ENCODE results near the gene ZFAND3. TPM values are rescaled to one million over a fixed set of nuclear protein-coding genes. Genes with fewer than 3 reads are reported as not detected.

Gene ZFAND3
- total RNA-seq, 4 donors from 2014 or later: 37.3 to 70.1 (median 55.2) TPM

DNA sequence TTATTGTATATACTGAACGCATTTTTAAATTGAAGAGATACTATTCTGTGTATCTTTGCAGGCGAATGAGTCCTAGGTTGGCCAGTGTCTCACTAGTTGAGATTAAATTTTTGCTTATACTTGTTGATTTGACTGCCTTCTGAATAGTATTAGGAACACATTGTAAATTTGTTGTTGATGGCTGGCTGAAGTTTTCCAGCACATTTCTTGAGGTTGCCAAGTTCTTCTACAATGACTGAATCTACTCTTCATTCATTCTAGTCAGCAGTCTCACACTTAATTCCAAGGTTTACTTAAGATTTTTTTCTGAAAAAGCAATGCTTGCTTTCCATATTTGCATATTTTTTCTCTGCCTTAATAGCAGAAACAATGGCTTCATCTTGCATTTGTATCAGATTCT, 151.7 kb downstream of the ZFAND3 start:
- no peak for TF ChIP-seq POLR2AphosphoS5 (IDR thresholded peaks at IDR 0.05)
- TF ChIP-seq POLR2A (IDR thresholded peaks at IDR 0.05; ENCODE audit: low read depth): no peak
- TF ChIP-seq EP300 (IDR thresholded peaks at IDR 0.05): no peak
- TF ChIP-seq, protein P1, sequence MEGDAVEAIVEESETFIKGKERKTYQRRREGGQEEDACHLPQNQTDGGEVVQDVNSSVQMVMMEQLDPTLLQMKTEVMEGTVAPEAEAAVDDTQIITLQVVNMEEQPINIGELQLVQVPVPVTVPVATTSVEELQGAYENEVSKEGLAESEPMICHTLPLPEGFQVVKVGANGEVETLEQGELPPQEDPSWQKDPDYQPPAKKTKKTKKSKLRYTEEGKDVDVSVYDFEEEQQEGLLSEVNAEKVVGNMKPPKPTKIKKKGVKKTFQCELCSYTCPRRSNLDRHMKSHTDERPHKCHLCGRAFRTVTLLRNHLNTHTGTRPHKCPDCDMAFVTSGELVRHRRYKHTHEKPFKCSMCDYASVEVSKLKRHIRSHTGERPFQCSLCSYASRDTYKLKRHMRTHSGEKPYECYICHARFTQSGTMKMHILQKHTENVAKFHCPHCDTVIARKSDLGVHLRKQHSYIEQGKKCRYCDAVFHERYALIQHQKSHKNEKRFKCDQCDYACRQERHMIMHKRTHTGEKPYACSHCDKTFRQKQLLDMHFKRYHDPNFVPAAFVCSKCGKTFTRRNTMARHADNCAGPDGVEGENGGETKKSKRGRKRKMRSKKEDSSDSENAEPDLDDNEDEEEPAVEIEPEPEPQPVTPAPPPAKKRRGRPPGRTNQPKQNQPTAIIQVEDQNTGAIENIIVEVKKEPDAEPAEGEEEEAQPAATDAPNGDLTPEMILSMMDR (IDR thresholded peaks at IDR 0.05): no peak
- intact Hi-C loops (cut with DNase I): no loop called here
- WGBS: 75% methylated on average over 2 of the region's 2 CpGs
- Histone ChIP-seq H3K36me3 (no peaks in the 10 kb centered on the region), H3K27ac (replicated peaks in 1 of 4) (no peak overlapping the region), H3K27me3 (no peaks in the 10 kb centered on the region), H3K4me1 (peaks cover 0 to 50% (median 31%) of the 10 kb centered on the region in 4 donors), H3K9me3 (peaks cover 0 to 12% (median 4%) of the 10 kb centered on the region in 4 donors), H3K4me3 (no peak overlapping the region)
- DNase-seq (ENCODE audit: extremely low spot score): no peak

DNA sequence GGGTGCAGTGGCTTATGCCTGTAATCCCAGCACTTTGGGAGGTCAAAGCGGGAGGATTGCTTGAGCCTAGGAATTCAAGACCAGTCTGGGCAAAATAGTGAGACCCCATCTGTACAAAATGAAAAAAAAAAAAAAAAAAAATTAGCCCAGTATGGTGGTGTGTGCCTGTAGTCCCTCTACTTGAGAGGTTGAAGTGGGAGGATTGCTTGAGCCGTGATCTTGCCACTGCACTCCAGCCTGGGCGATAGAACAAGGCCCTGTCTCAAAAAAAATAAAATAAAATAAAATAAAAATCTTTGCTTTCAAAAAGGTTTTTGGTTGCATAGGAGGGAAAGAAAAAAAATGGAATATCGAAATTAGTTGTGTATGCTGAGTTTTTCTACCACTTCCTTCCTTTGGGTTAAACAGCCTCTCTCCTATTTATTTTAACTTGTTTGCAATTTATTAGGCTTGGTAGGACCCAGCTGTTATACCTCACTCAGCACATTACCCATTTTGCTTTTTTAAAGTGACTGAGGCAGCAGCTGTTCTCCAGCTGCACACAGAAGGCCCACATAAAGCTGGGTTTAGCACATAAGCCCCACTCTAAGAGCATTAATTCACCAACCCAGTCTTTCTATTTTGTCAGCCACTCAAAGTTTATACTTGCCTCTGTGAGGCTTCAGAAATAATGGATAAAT, 152.3 kb downstream of the ZFAND3 start:
- no peak for DNase-seq (ENCODE audit: extremely low spot score)
- H3K36me3 ChIP-seq: no peaks in the 10 kb centered on the region
- no peak overlapping the region for H3K27ac ChIP-seq (replicated peaks in 1 of 4)
- no peaks in the 10 kb centered on the region for H3K27me3 ChIP-seq
- peaks cover 0 to 44% (median 26%) of the 10 kb centered on the region in 4 donors for H3K4me1 ChIP-seq
- TF ChIP-seq, protein P1 (IDR thresholded peaks at IDR 0.05): no peak
- peak in 1 of 2 donors; percentile 50 for TF ChIP-seq POLR2AphosphoS5 (IDR thresholded peaks at IDR 0.05)
- no peak overlapping the region for H3K4me3 ChIP-seq
- WGBS: 65% methylated on average over 4 of the region's 4 CpGs
- H3K9me3 ChIP-seq: peaks cover 0 to 12% (median 4%) of the 10 kb centered on the region in 4 donors
- intact Hi-C loops (cut with DNase I): no loop called here

DNA sequence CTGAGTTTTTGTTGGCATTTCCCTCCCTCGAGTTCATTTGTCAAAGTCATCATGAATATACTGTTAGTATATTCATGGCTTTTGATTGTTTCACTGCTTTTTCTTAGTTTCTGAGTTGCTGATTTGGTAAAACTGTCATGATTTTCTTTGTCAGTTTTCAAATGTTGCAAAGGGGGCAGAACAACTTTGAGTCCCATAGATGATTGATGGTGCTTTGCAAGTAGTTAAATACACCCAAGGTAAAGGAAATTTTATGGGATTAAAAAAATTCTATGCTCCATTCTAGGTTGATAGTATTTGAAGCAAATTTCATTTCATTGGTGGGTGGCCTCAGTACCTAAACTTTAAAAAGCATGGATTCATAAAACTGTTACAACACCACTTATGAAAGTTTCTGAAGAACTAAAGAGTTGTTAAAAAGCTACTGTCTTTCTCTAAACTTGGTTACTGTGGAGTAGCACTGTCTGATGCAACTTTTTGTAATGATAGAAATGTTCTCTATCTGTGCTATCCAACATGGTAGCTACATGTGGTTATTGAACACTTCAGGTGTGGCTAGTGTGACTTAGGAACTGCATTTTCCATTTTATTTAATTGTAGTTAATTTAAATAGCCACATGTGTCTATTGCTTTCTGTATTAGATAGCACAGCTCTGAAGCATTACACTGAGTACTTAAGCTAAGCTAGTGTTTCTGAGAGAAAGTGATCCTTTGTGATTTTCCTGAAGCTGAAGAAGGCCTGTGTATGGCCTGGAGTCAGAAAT, 153.6 kb downstream of the ZFAND3 start:
- DNase-seq (ENCODE audit: extremely low spot score): no peak
- intact Hi-C loops (cut with DNase I): no loop called here
- H3K4me3 ChIP-seq: no peak overlapping the region
- 65% methylated on average over 1 of the region's 1 CpG for WGBS
- H3K36me3 ChIP-seq: no peaks in the 10 kb centered on the region
- TF ChIP-seq EP300 (IDR thresholded peaks at IDR 0.05) (no peak), POLR2A (IDR thresholded peaks at IDR 0.05; ENCODE audit: low read depth) (no peak), POLR2AphosphoS5 (IDR thresholded peaks at IDR 0.05) (no peak)
- TF ChIP-seq, protein P1 (IDR thresholded peaks at IDR 0.05): no peak
- H3K27ac ChIP-seq (replicated peaks in 1 of 4): no peak overlapping the region
- H3K9me3 ChIP-seq: peaks cover 0 to 12% (median 4%) of the 10 kb centered on the region in 4 donors
- peaks cover 0 to 42% (median 23%) of the 10 kb centered on the region in 4 donors for H3K4me1 ChIP-seq
- H3K27me3 ChIP-seq: no peaks in the 10 kb centered on the region

DNA sequence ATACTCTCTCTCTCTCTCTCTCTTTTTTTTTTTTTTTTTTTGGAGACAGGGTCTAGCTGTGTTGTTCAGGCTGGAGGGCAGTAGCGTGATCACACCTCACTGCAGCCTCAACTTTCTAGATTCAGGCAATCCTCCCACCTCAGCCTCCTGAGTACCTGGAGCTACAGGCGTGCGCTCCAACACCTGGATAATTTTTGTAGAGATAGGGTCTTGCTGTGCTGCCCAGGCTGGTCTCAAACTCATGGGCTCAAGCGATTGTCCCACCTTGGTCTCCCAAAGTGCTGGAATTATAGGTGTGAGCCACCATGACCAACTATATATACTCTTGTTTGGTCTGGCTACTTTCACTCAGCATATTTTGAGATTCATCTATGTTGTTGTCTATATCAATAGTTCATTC, 154.9 kb downstream of the ZFAND3 start:
- DNase-seq (ENCODE audit: extremely low spot score): no peak
- intact Hi-C loops (cut with DNase I): no loop called here
- TF ChIP-seq, protein P1 (IDR thresholded peaks at IDR 0.05): no peak
- TF ChIP-seq POLR2A (IDR thresholded peaks at IDR 0.05; ENCODE audit: low read depth): no peak
- TF ChIP-seq EP300 (IDR thresholded peaks at IDR 0.05): no peak
- no peak for TF ChIP-seq POLR2AphosphoS5 (IDR thresholded peaks at IDR 0.05)
- no peak overlapping the region for H3K4me3 ChIP-seq
- no peaks in the 10 kb centered on the region for H3K36me3 ChIP-seq
- H3K27me3 ChIP-seq: no peaks in the 10 kb centered on the region
- H3K4me1 ChIP-seq: peaks cover 0 to 42% (median 27%) of the 10 kb centered on the region in 4 donors
- whole genome bisulfite sequencing: 90% methylated on average over 4 of the region's 4 CpGs
- peaks cover 0 to 12% (median 4%) of the 10 kb centered on the region in 4 donors for H3K9me3 ChIP-seq
- no peak overlapping the region for H3K27ac ChIP-seq (replicated peaks in 1 of 4)
